ENCODE data around the gene SPAG16. TPM values are rescaled to one million over a fixed set of nuclear protein-coding genes. Genes with fewer than 3 reads are reported as not detected.

SPAG16 gene
- polyA plus RNA-seq (2013, experiment 1 of 2): 12.6 TPM
- polyA plus RNA-seq (2013, experiment 2 of 2): 12.3 TPM

DNA sequence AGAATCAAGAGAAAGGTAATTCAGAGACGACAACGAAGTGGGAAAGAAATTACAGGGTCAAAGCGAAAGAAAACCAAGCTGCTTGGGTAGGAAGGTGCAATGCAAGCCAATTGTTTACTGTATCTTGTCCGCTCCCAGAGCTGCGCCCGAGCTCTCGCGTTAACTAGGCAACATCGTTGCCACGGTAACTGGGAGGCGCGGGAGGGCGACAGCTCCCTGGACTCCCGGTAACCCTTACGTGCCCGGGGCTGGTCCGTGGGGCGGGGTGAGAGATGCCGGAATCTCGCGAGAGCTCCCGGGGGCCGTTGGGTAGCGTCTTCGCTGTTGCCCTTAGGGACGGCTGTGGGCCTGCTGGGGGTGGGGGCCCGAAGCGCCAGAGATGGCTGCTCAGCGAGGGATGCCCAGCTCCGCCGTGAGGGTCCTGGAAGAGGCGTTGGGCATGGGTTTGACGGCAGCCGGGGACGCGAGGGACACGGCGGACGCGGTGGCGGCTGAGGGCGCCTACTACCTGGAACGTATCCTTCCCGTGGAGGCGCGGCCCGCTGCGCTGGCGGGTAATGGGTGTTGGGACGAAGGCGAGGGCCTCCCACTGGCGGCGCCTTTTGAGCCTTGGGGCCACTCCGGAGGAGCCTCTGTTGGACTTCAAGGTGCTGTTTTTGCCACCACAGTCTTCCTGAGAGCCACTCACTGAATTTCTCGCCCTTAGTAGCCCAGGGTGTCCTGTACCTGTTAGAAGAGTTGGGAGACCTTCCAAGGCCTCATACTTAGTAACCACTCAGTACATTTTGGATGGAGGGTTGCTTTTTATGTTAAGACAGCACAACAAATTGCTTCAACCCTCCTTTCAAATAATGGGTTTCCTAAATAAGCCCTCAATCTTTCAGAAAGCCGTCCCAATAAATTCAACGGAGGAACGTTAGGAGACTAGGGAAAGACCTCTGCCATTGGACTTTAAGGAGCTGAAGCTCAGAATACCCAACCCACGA, at the start of gene SPAG16:
Gene SPAG16, plus strand, starts transcription at position 360 of the 986 bp plus-strand sequence.
- no peak within 1 kb of the TSS for H2BK5ac ChIP-seq (ENCODE audit: low read length)
- no peak within 1 kb of the TSS for H3K27ac ChIP-seq (ENCODE audit: low read depth, low read length)

DNA sequence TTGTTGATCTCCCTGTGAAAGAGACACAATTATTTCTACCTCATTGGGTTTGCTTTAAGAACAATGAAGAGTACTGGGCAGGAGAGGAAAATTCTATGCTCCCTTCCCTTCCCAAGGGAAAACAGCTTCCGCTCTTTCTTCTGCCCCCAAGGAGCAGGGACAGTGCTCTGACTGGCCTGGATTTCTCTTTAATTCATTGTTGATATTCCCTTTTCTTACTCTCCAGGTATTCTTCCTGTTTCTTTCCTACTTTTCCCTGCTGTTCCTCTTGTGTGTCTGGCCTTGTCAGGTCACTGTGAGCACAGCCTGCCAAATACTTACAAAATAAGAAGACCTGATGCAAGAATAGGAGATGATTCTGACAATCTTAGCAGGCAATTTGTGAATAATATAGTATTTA, 49.6 kb upstream of the SPAG16 start:
- Histone ChIP-seq H3K9ac (ENCODE audit: low read length) (no peak overlapping the region), H3K18ac (ENCODE audit: low read length) (no peak overlapping the region), H3K27ac (ENCODE audit: low read depth, low read length) (no peak overlapping the region), H3K79me2 (ENCODE audit: control insufficient read depth, insufficient read depth, low read length) (no peaks in the 10 kb centered on the region), H3K4ac (ENCODE audit: low read depth, low read length) (peak overlapping the region; percentile 12), H4K8ac (ENCODE audit: low read depth, low read length) (no peak overlapping the region), H2BK5ac (ENCODE audit: low read length) (no peak overlapping the region), H3K27me3 (ENCODE audit: insufficient read depth, low read length, poor library complexity) (no peaks in the 10 kb centered on the region), H4K5ac (ENCODE audit: low read length) (no peak overlapping the region), H3K56ac (ENCODE audit: low read length) (no peak overlapping the region), H3K79me1 (ENCODE audit: low read length) (no peaks in the 10 kb centered on the region), H3K36me3 (ENCODE audit: control insufficient read depth, insufficient read depth, low read length) (no peaks in the 10 kb centered on the region), H2BK120ac (ENCODE audit: low read depth, low read length) (no peak overlapping the region), H2BK15ac (replicated peaks; ENCODE audit: low read depth) (no peak overlapping the region), H3K4me2 (ENCODE audit: low read length) (no peak overlapping the region), H3K4me3 (ENCODE audit: low read length) (no peak overlapping the region), H3K4me1 (ENCODE audit: control insufficient read depth, low read depth, low read length) (no peaks in the 10 kb centered on the region), H3K23ac (ENCODE audit: low read length) (no peak overlapping the region), H2AK5ac (ENCODE audit: low read length) (no peak overlapping the region)
- peak; percentile 47 for DNase-seq
- no CpG with 5 or more reads among the region's 1 CpG for WGBS (ENCODE audit: extremely low coverage, insufficient coverage, low lambda C conversion rate)

More for the DNA sequence above, at the start of gene SPAG16:
- Histone ChIP-seq H3K36me3 (ENCODE audit: control insufficient read depth, insufficient read depth, low read length) (no peaks in the 10 kb centered on the region), H3K4me1 (ENCODE audit: control insufficient read depth, low read depth, low read length) (peaks cover 3% of the 10 kb centered on the region), H3K27me3 (ENCODE audit: insufficient read depth, low read length, poor library complexity) (no peaks in the 10 kb centered on the region), H3K56ac (ENCODE audit: low read length) (peak within 1 kb of the TSS; percentile 97), H3K79me2 (ENCODE audit: control insufficient read depth, insufficient read depth, low read length) (no peaks in the 10 kb centered on the region), H3K79me1 (ENCODE audit: low read length) (no peaks in the 10 kb centered on the region), H4K8ac (ENCODE audit: low read depth, low read length) (no peak within 1 kb of the TSS), H2BK15ac (replicated peaks; ENCODE audit: low read depth) (no peak within 1 kb of the TSS), H3K4ac (ENCODE audit: low read depth, low read length) (no peak within 1 kb of the TSS), H2AK5ac (ENCODE audit: low read length) (no peak within 1 kb of the TSS), H3K18ac (ENCODE audit: low read length) (no peak within 1 kb of the TSS), H4K5ac (ENCODE audit: low read length) (no peak within 1 kb of the TSS), H3K4me3 (ENCODE audit: low read length) (peak within 1 kb of the TSS; percentile 63), H3K9ac (ENCODE audit: low read length) (peak within 1 kb of the TSS; percentile 76), H2BK120ac (ENCODE audit: low read depth, low read length) (no peak within 1 kb of the TSS), H3K4me2 (ENCODE audit: low read length) (peak within 1 kb of the TSS; percentile 82), H3K23ac (ENCODE audit: low read length) (no peak within 1 kb of the TSS)
- WGBS (ENCODE audit: extremely low coverage, insufficient coverage, low lambda C conversion rate): no CpG with 5 or more reads among the region's 59 CpGs
- peak; percentile 99 for DNase-seq

DNA sequence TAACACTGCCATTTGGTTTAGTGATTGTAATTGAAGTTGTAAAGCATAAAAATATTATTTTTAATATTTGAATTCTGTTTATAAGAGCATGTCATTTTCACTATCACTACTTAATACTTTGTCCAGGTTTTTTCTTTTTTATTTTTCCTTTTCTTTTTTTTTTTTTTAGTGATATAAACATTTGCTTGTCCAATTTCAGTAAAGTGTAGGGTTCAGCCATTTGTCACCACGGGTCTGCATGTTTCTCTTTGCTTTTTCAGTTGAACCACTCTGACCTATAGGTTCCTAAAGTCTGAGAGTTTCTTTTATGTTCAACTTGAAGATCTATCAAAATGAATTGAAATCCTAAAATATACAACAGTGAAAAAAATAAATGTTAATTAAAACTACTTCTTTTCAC, 48.5 kb upstream of the SPAG16 start:
- H2AK5ac ChIP-seq (ENCODE audit: low read length): no peak overlapping the region
- no peaks in the 10 kb centered on the region for H3K79me1 ChIP-seq (ENCODE audit: low read length)
- H3K36me3 ChIP-seq (ENCODE audit: control insufficient read depth, insufficient read depth, low read length): no peaks in the 10 kb centered on the region
- H3K27ac ChIP-seq (ENCODE audit: low read depth, low read length): no peak overlapping the region
- H4K5ac ChIP-seq (ENCODE audit: low read length): no peak overlapping the region
- H3K79me2 ChIP-seq (ENCODE audit: control insufficient read depth, insufficient read depth, low read length): no peaks in the 10 kb centered on the region
- H2BK120ac ChIP-seq (ENCODE audit: low read depth, low read length): no peak overlapping the region
- H2BK5ac ChIP-seq (ENCODE audit: low read length): no peak overlapping the region
- no peak overlapping the region for H2BK15ac ChIP-seq (replicated peaks; ENCODE audit: low read depth)
- no peak overlapping the region for H3K4ac ChIP-seq (ENCODE audit: low read depth, low read length)
- no peaks in the 10 kb centered on the region for H3K27me3 ChIP-seq (ENCODE audit: insufficient read depth, low read length, poor library complexity)
- no peak overlapping the region for H4K8ac ChIP-seq (ENCODE audit: low read depth, low read length)
- no peak overlapping the region for H3K23ac ChIP-seq (ENCODE audit: low read length)
- no peak overlapping the region for H3K4me3 ChIP-seq (ENCODE audit: low read length)
- no peak overlapping the region for H3K18ac ChIP-seq (ENCODE audit: low read length)
- no peak overlapping the region for H3K4me2 ChIP-seq (ENCODE audit: low read length)
- no peak overlapping the region for H3K9ac ChIP-seq (ENCODE audit: low read length)
- WGBS (ENCODE audit: extremely low coverage, insufficient coverage, low lambda C conversion rate): no CpG with 5 or more reads among the region's 1 CpG
- H3K56ac ChIP-seq (ENCODE audit: low read length): no peak overlapping the region
- H3K4me1 ChIP-seq (ENCODE audit: control insufficient read depth, low read depth, low read length): no peaks in the 10 kb centered on the region
- no peak for DNase-seq

DNA sequence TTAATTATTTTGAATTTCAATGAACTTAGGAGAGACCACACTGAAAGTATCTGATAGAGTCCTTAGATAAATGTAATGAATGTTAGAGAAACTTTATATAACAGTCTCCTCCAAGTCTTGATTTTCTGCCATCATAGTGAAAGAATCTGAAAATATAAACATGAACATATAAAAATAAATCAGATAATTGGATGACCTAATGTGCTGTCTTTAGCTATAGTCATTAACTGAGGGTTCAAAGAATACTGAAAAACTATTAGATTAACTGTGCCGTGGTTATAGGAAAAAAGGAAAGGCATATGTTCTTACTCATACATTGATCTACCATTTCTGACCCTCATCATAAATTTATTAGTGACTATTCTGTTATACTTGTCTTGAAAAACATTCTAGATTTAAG, 47.0 kb upstream of the SPAG16 start:
- H2BK120ac ChIP-seq (ENCODE audit: low read depth, low read length): no peak overlapping the region
- no peak overlapping the region for H3K4ac ChIP-seq (ENCODE audit: low read depth, low read length)
- H2BK15ac ChIP-seq (replicated peaks; ENCODE audit: low read depth): no peak overlapping the region
- H3K4me3 ChIP-seq (ENCODE audit: low read length): no peak overlapping the region
- H3K36me3 ChIP-seq (ENCODE audit: control insufficient read depth, insufficient read depth, low read length): no peaks in the 10 kb centered on the region
- no peak for DNase-seq
- H3K9ac ChIP-seq (ENCODE audit: low read length): no peak overlapping the region
- H3K18ac ChIP-seq (ENCODE audit: low read length): no peak overlapping the region
- H3K56ac ChIP-seq (ENCODE audit: low read length): no peak overlapping the region
- no peak overlapping the region for H3K27ac ChIP-seq (ENCODE audit: low read depth, low read length)
- H3K4me1 ChIP-seq (ENCODE audit: control insufficient read depth, low read depth, low read length): no peaks in the 10 kb centered on the region
- H3K23ac ChIP-seq (ENCODE audit: low read length): no peak overlapping the region
- no peaks in the 10 kb centered on the region for H3K79me2 ChIP-seq (ENCODE audit: control insufficient read depth, insufficient read depth, low read length)
- H4K8ac ChIP-seq (ENCODE audit: low read depth, low read length): no peak overlapping the region
- H3K27me3 ChIP-seq (ENCODE audit: insufficient read depth, low read length, poor library complexity): no peaks in the 10 kb centered on the region
- WGBS (ENCODE audit: extremely low coverage, insufficient coverage, low lambda C conversion rate): no CpG with 5 or more reads among the region's 1 CpG
- H3K4me2 ChIP-seq (ENCODE audit: low read length): no peak overlapping the region
- H2BK5ac ChIP-seq (ENCODE audit: low read length): no peak overlapping the region
- no peak overlapping the region for H4K5ac ChIP-seq (ENCODE audit: low read length)
- no peaks in the 10 kb centered on the region for H3K79me1 ChIP-seq (ENCODE audit: low read length)
- no peak overlapping the region for H2AK5ac ChIP-seq (ENCODE audit: low read length)

DNA sequence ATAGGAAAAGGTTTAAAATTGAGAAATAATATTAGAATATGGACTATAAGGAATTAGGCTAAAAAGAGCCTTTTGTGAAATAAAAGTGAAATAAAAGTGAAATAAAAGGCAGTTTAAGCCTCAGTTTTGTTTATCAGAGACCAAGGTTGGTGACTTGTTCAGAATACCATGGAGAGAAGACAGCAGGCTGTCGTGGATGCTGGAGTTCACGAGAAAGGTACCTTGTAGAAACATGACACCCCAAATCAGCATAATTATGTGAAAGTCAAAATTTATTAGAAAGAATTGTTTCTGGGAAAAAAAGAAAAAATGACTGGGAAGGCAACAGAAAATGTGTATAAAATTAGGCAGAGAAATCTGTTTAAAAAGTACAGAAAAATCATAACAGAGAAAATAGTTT, 46.5 kb upstream of the SPAG16 start:
- Histone ChIP-seq H3K9ac (ENCODE audit: low read length) (no peak overlapping the region), H4K5ac (ENCODE audit: low read length) (no peak overlapping the region), H3K79me2 (ENCODE audit: control insufficient read depth, insufficient read depth, low read length) (no peaks in the 10 kb centered on the region), H2BK15ac (replicated peaks; ENCODE audit: low read depth) (no peak overlapping the region), H3K4me3 (ENCODE audit: low read length) (no peak overlapping the region), H2BK5ac (ENCODE audit: low read length) (no peak overlapping the region), H3K4ac (ENCODE audit: low read depth, low read length) (no peak overlapping the region), H2AK5ac (ENCODE audit: low read length) (no peak overlapping the region), H3K56ac (ENCODE audit: low read length) (no peak overlapping the region), H3K27ac (ENCODE audit: low read depth, low read length) (no peak overlapping the region), H3K79me1 (ENCODE audit: low read length) (no peaks in the 10 kb centered on the region), H3K36me3 (ENCODE audit: control insufficient read depth, insufficient read depth, low read length) (no peaks in the 10 kb centered on the region), H2BK120ac (ENCODE audit: low read depth, low read length) (no peak overlapping the region), H4K8ac (ENCODE audit: low read depth, low read length) (no peak overlapping the region), H3K23ac (ENCODE audit: low read length) (no peak overlapping the region), H3K4me1 (ENCODE audit: control insufficient read depth, low read depth, low read length) (no peaks in the 10 kb centered on the region), H3K27me3 (ENCODE audit: insufficient read depth, low read length, poor library complexity) (no peaks in the 10 kb centered on the region), H3K18ac (ENCODE audit: low read length) (no peak overlapping the region), H3K4me2 (ENCODE audit: low read length) (no peak overlapping the region)
- no CpG with 5 or more reads among the region's 2 CpGs for WGBS (ENCODE audit: extremely low coverage, insufficient coverage, low lambda C conversion rate)
- no peak for DNase-seq
